K562 (cell line): Measurements from ENCODE around the gene CCN5. TPM values are rescaled to one million over a fixed set of nuclear protein-coding genes. Genes with fewer than 3 reads are reported as not detected.
A peak's percentile ranks its signal among the peaks of the same experiment; 100 is the strongest.

Experiments
- TGIF2 ChIP-seq: sonication (generic); formaldehyde crosslinking; IDR thresholded peaks from 2 replicates; pipeline ENCODE4 v1.8.1; 2022; ENCODE audit warnings: mild to moderate bottlenecking, missing genetic modification reagents, moderate library complexity
- polyA plus RNA-seq, 8 experiments: library from polyadenylated mRNA; depleted of rRNA in 4 of 8; stranded (reverse) in 5 of 8; unstranded in 3 of 8; fragments of >200 nt; fragmentation: Nextera tagmentation in 2 of 8; fragmentation: Illumina TruSeq in 1 of 8; extraction: Ambion mirVana in 2 of 8; extraction: Trizol in 1 of 8; gene quantifications; 2 replicates each; pipeline versions ENCODE4 v1.2.1 to v1.2.3, GENCODE V29; 2011 to 2014; ENCODE audit warnings: inconsistent platforms in 1 of 8, missing spikeins in 1 of 8
- total RNA-seq, 7 experiments: library from RNA; depleted of rRNA in 6 of 7; stranded (reverse); fragments of >200 nt in 6 of 7; fragmentation: Illumina TruSeq in 2 of 7; extraction: Trizol in 2 of 7; gene quantifications; 2 replicates each; pipeline versions ENCODE4 v1.2.1 to v1.2.3, GENCODE V29; 2011 to 2021; ENCODE audit warnings: low replicate concordance in 1 of 7
- TF ChIP-seq, protein P1 (sequence below): sonication (generic); formaldehyde crosslinking; IDR thresholded peaks from 2 replicates; pipeline ENCODE4 v1.8.0; 2022; ENCODE audit warnings: mild to moderate bottlenecking, missing genetic modification reagents

CCN5 gene
- total and polyA plus RNA-seq, 9 of the 15 experiments (the other 6 are each of a cell fraction or from before 2014, with no cell fraction given) = not detected

DNA sequence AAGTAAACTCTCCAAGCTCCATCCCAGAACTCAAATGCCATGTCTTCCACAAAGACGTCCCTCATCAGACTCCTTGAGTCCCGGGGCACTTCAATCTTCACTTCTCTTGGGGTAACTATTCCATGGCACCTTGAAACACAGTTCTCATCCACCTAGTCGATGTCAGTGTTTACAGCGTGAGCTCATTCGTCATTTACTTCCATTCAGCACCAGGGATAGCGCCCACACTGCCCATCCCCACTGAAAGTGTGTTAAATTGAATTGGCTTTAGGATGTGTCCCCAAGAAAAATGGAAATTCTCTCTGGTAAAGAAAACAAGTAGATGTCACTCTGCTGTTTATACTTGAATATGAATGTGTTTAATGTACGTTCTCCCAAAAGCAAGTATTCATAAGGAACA lies 61.8 kb downstream of the CCN5 start (continued):
- TF ChIP-seq, protein P1, sequence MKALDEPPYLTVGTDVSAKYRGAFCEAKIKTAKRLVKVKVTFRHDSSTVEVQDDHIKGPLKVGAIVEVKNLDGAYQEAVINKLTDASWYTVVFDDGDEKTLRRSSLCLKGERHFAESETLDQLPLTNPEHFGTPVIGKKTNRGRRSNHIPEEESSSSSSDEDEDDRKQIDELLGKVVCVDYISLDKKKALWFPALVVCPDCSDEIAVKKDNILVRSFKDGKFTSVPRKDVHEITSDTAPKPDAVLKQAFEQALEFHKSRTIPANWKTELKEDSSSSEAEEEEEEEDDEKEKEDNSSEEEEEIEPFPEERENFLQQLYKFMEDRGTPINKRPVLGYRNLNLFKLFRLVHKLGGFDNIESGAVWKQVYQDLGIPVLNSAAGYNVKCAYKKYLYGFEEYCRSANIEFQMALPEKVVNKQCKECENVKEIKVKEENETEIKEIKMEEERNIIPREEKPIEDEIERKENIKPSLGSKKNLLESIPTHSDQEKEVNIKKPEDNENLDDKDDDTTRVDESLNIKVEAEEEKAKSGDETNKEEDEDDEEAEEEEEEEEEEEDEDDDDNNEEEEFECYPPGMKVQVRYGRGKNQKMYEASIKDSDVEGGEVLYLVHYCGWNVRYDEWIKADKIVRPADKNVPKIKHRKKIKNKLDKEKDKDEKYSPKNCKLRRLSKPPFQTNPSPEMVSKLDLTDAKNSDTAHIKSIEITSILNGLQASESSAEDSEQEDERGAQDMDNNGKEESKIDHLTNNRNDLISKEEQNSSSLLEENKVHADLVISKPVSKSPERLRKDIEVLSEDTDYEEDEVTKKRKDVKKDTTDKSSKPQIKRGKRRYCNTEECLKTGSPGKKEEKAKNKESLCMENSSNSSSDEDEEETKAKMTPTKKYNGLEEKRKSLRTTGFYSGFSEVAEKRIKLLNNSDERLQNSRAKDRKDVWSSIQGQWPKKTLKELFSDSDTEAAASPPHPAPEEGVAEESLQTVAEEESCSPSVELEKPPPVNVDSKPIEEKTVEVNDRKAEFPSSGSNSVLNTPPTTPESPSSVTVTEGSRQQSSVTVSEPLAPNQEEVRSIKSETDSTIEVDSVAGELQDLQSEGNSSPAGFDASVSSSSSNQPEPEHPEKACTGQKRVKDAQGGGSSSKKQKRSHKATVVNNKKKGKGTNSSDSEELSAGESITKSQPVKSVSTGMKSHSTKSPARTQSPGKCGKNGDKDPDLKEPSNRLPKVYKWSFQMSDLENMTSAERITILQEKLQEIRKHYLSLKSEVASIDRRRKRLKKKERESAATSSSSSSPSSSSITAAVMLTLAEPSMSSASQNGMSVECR (CRISPR knock-in tag) = no peak
- TF ChIP-seq TGIF2 (CRISPR knock-in tag) = 0 out of 2 replicates have a peak, but pooled peaks have one; percentile 34

Other genes starting within 250 kb of the CCN5 start
Only the 7 nearest of the 9 such genes appear.
- 24.7 and 26.4 TPM in 2 replicates for gene SERINC3, start 193.3 kb upstream of the CCN5 start, total RNA-seq (2014; rRNA removed)
- gene SERINC3, start 193.3 kb upstream of the CCN5 start, total RNA-seq (2014; rRNA removed; fragmentation: Illumina TruSeq; extraction: Trizol) = 40.2 and 47.5 TPM in 2 replicates
- gene SERINC3, start 193.3 kb upstream of the CCN5 start, total RNA-seq (2015; rRNA removed; fragmentation: Illumina TruSeq; extraction: Trizol) = 32.5 and 34.7 TPM in 2 replicates
- gene SERINC3, start 193.3 kb upstream of the CCN5 start, total RNA-seq (2021) = 43.1 and 48.8 TPM in 2 replicates
- 107 and 130 TPM in 2 replicates for gene SERINC3, start 193.3 kb upstream of the CCN5 start, polyA plus RNA-seq (2011; rRNA removed)
- 55.6 and 58.3 TPM in 2 replicates for gene SERINC3, start 193.3 kb upstream of the CCN5 start, polyA plus RNA-seq (2014; fragmentation: Illumina TruSeq; extraction: Trizol)
- gene SERINC3, start 193.3 kb upstream of the CCN5 start, polyA plus RNA-seq (2014; fragmentation: Nextera tagmentation; extraction: Ambion mirVana) = 10 to 100 TPM; 73.1 to 93.2 TPM
- gene SERINC3, start 193.3 kb upstream of the CCN5 start, polyA plus RNA-seq (2014; rRNA removed) = 34.7 and 38.6 TPM in 2 replicates
- 4.9 and 7.4 TPM in 2 replicates for gene PKIG, start 132.8 kb upstream of the CCN5 start, total RNA-seq (2014; rRNA removed)
- gene PKIG, start 132.8 kb upstream of the CCN5 start, total RNA-seq (2014; rRNA removed; fragmentation: Illumina TruSeq; extraction: Trizol) = 1.6 and 2.9 TPM in 2 replicates
- gene PKIG, start 132.8 kb upstream of the CCN5 start, total RNA-seq (2015; rRNA removed; fragmentation: Illumina TruSeq; extraction: Trizol) = 5.0 and 6.1 TPM in 2 replicates
- 4.7 and 5.1 TPM in 2 replicates for gene PKIG, start 132.8 kb upstream of the CCN5 start, total RNA-seq (2021)
- gene PKIG, start 132.8 kb upstream of the CCN5 start, polyA plus RNA-seq (2011; rRNA removed) = 3.0 and 4.6 TPM in 2 replicates
- gene PKIG, start 132.8 kb upstream of the CCN5 start, polyA plus RNA-seq (2014; fragmentation: Illumina TruSeq; extraction: Trizol) = 6.2 and 7.0 TPM in 2 replicates
- under 1 TPM; 0.13 to 0.74 TPM for gene PKIG, start 132.8 kb upstream of the CCN5 start, polyA plus RNA-seq (2014; fragmentation: Nextera tagmentation; extraction: Ambion mirVana)
- 5.7 and 7.6 TPM in 2 replicates for gene PKIG, start 132.8 kb upstream of the CCN5 start, polyA plus RNA-seq (2014; rRNA removed)
- gene ADA, start 63.7 kb upstream of the CCN5 start, total RNA-seq (2014; rRNA removed) = 4.0 and 8.2 TPM in 2 replicates
- 3.4 and 4.4 TPM in 2 replicates for gene ADA, start 63.7 kb upstream of the CCN5 start, total RNA-seq (2014; rRNA removed; fragmentation: Illumina TruSeq; extraction: Trizol)
- 4.6 and 5.3 TPM in 2 replicates for gene ADA, start 63.7 kb upstream of the CCN5 start, total RNA-seq (2015; rRNA removed; fragmentation: Illumina TruSeq; extraction: Trizol)
- 7.0 and 7.3 TPM in 2 replicates for gene ADA, start 63.7 kb upstream of the CCN5 start, total RNA-seq (2021)
- gene ADA, start 63.7 kb upstream of the CCN5 start, polyA plus RNA-seq (2011; rRNA removed) = 26.1 and 26.8 TPM in 2 replicates
- 6.8 and 7.2 TPM in 2 replicates for gene ADA, start 63.7 kb upstream of the CCN5 start, polyA plus RNA-seq (2014; fragmentation: Illumina TruSeq; extraction: Trizol)
- 1 to 10 TPM; 2.4 to 3.6 TPM for gene ADA, start 63.7 kb upstream of the CCN5 start, polyA plus RNA-seq (2014; fragmentation: Nextera tagmentation; extraction: Ambion mirVana)
- gene ADA, start 63.7 kb upstream of the CCN5 start, polyA plus RNA-seq (2014; rRNA removed) = 8.9 and 10.9 TPM in 2 replicates
- 0.16 and 0.23 TPM in 2 replicates for gene KCNK15, start 30.5 kb downstream of the CCN5 start, total RNA-seq (2014; rRNA removed)
- 0.10 TPM in 1 of 2 replicates, not detected in the other for gene KCNK15, start 30.5 kb downstream of the CCN5 start, total RNA-seq (2014; rRNA removed; fragmentation: Illumina TruSeq; extraction: Trizol)
- gene KCNK15, start 30.5 kb downstream of the CCN5 start, total RNA-seq (2015; rRNA removed; fragmentation: Illumina TruSeq; extraction: Trizol) = not detected in 2 replicates
- gene KCNK15, start 30.5 kb downstream of the CCN5 start, total RNA-seq (2021) = 0.11 and 0.38 TPM in 2 replicates
- gene KCNK15, start 30.5 kb downstream of the CCN5 start, polyA plus RNA-seq (2011; rRNA removed) = 0.03 TPM in 1 of 2 replicates, not detected in the other
- gene KCNK15, start 30.5 kb downstream of the CCN5 start, polyA plus RNA-seq (2014; fragmentation: Illumina TruSeq; extraction: Trizol) = 0.07 TPM in 1 of 2 replicates, not detected in the other
- not detected for gene KCNK15, start 30.5 kb downstream of the CCN5 start, polyA plus RNA-seq (2014; fragmentation: Nextera tagmentation; extraction: Ambion mirVana)
- gene KCNK15, start 30.5 kb downstream of the CCN5 start, polyA plus RNA-seq (2014; rRNA removed) = 0.30 TPM in 1 of 2 replicates, not detected in the other
- not detected in 2 replicates for gene RIMS4, start 95.2 kb downstream of the CCN5 start, total RNA-seq (2014; rRNA removed)
- not detected in 2 replicates for gene RIMS4, start 95.2 kb downstream of the CCN5 start, total RNA-seq (2014; rRNA removed; fragmentation: Illumina TruSeq; extraction: Trizol)
- not detected in 2 replicates for gene RIMS4, start 95.2 kb downstream of the CCN5 start, total RNA-seq (2015; rRNA removed; fragmentation: Illumina TruSeq; extraction: Trizol)
- gene RIMS4, start 95.2 kb downstream of the CCN5 start, total RNA-seq (2021) = not detected in 2 replicates
- not detected in 2 replicates for gene RIMS4, start 95.2 kb downstream of the CCN5 start, polyA plus RNA-seq (2011; rRNA removed)
- gene RIMS4, start 95.2 kb downstream of the CCN5 start, polyA plus RNA-seq (2014; fragmentation: Illumina TruSeq; extraction: Trizol) = not detected in 2 replicates
- not detected for gene RIMS4, start 95.2 kb downstream of the CCN5 start, polyA plus RNA-seq (2014; fragmentation: Nextera tagmentation; extraction: Ambion mirVana)
- 0.01 and 0.04 TPM in 2 replicates for gene RIMS4, start 95.2 kb downstream of the CCN5 start, polyA plus RNA-seq (2014; rRNA removed)
- gene YWHAB, start 170.3 kb downstream of the CCN5 start, total RNA-seq (2014; rRNA removed) = 60.6 and 70.0 TPM in 2 replicates
- 96.1 and 109 TPM in 2 replicates for gene YWHAB, start 170.3 kb downstream of the CCN5 start, total RNA-seq (2014; rRNA removed; fragmentation: Illumina TruSeq; extraction: Trizol)
- 83.8 and 90.4 TPM in 2 replicates for gene YWHAB, start 170.3 kb downstream of the CCN5 start, total RNA-seq (2015; rRNA removed; fragmentation: Illumina TruSeq; extraction: Trizol)
- gene YWHAB, start 170.3 kb downstream of the CCN5 start, total RNA-seq (2021) = 178 and 180 TPM in 2 replicates
- gene YWHAB, start 170.3 kb downstream of the CCN5 start, polyA plus RNA-seq (2011; rRNA removed) = 67.3 and 93.0 TPM in 2 replicates
- 166 and 185 TPM in 2 replicates for gene YWHAB, start 170.3 kb downstream of the CCN5 start, polyA plus RNA-seq (2014; fragmentation: Illumina TruSeq; extraction: Trizol)
- 100 to 1,000 TPM; 106 to 124 TPM for gene YWHAB, start 170.3 kb downstream of the CCN5 start, polyA plus RNA-seq (2014; fragmentation: Nextera tagmentation; extraction: Ambion mirVana)
- 78.1 and 78.3 TPM in 2 replicates for gene YWHAB, start 170.3 kb downstream of the CCN5 start, polyA plus RNA-seq (2014; rRNA removed)
- gene PABPC1L, start 194.7 kb downstream of the CCN5 start, total RNA-seq (2014; rRNA removed) = 15.8 and 22.2 TPM in 2 replicates
- 12.6 and 13.8 TPM in 2 replicates for gene PABPC1L, start 194.7 kb downstream of the CCN5 start, total RNA-seq (2014; rRNA removed; fragmentation: Illumina TruSeq; extraction: Trizol)
- 12.2 and 12.9 TPM in 2 replicates for gene PABPC1L, start 194.7 kb downstream of the CCN5 start, total RNA-seq (2015; rRNA removed; fragmentation: Illumina TruSeq; extraction: Trizol)
- gene PABPC1L, start 194.7 kb downstream of the CCN5 start, total RNA-seq (2021) = 38.8 and 48.2 TPM in 2 replicates
- gene PABPC1L, start 194.7 kb downstream of the CCN5 start, polyA plus RNA-seq (2011; rRNA removed) = 64.2 and 78.4 TPM in 2 replicates
- gene PABPC1L, start 194.7 kb downstream of the CCN5 start, polyA plus RNA-seq (2014; fragmentation: Illumina TruSeq; extraction: Trizol) = 43.8 and 48.8 TPM in 2 replicates
- 1 to 10 TPM; 6.0 to 7.2 TPM for gene PABPC1L, start 194.7 kb downstream of the CCN5 start, polyA plus RNA-seq (2014; fragmentation: Nextera tagmentation; extraction: Ambion mirVana)
- 89.7 and 90.3 TPM in 2 replicates for gene PABPC1L, start 194.7 kb downstream of the CCN5 start, polyA plus RNA-seq (2014; rRNA removed)